Measurements from ENCODE around the gene SNX5. TPM values are rescaled to one million over a fixed set of nuclear protein-coding genes. Genes with fewer than 3 reads are reported as not detected.

Gene SNX5
- total and polyA plus RNA-seq, 2 of the 13 experiments (the other 11 are each of a cell fraction or from before 2014, with no cell fraction given): 664 to 1,040 TPM

- TF ChIP-seq ATF4 (CRISPR knock-in tag; IDR thresholded peaks at IDR 0.05): no peak
- TF ChIP-seq ZNF430 (CRISPR knock-in tag; IDR thresholded peaks at IDR 0.05): no peak
- TF ChIP-seq HBP1 (CRISPR knock-in tag; IDR thresholded peaks at IDR 0.05; ENCODE audit: low read depth): no peak
- no peak for TF ChIP-seq IRX3 (CRISPR knock-in tag; IDR thresholded peaks at IDR 0.05; ENCODE audit: borderline replicate concordance, low read depth)
- no peak for TF ChIP-seq ZNF562 (CRISPR knock-in tag; IDR thresholded peaks at IDR 0.05; ENCODE audit: borderline replicate concordance)
- no peak for TF ChIP-seq BCL6 (CRISPR knock-in tag; IDR thresholded peaks at IDR 0.05)
- TF ChIP-seq SP1 (IDR thresholded peaks at IDR 0.05): no peak
- TF ChIP-seq SP1 (CRISPR knock-in tag; IDR thresholded peaks at IDR 0.05): no peak
- no peak for TF ChIP-seq ZNF7 (CRISPR knock-in tag; IDR thresholded peaks at IDR 0.05)
- TF ChIP-seq HHEX (CRISPR knock-in tag; IDR thresholded peaks at IDR 0.05): no peak
- no peak for TF ChIP-seq SRSF9 (IDR thresholded peaks at IDR 0.05; ENCODE audit: borderline replicate concordance, insufficient read depth, low read depth, low read length, poor library complexity, severe bottlenecking)
- no peak for TF ChIP-seq GPN1 (CRISPR knock-in tag; IDR thresholded peaks at IDR 0.05; ENCODE audit: borderline replicate concordance)
- TF ChIP-seq ARNT2 (CRISPR knock-in tag; IDR thresholded peaks at IDR 0.05; ENCODE audit: low read depth): no peak
- no peak for TF ChIP-seq CBX2 (IDR thresholded peaks at IDR 0.05; ENCODE audit: low read depth, low read length)
- no peak for TF ChIP-seq CBX2 (CRISPR knock-in tag; IDR thresholded peaks at IDR 0.05; ENCODE audit: low read depth)
- TF ChIP-seq ZNF543 (CRISPR knock-in tag; IDR thresholded peaks at IDR 0.05): no peak
- TF ChIP-seq SRSF1 (optimal IDR thresholded peaks at IDR 0.05; ENCODE audit: low read depth, low read length): no peak
- no peak for TF ChIP-seq PPARG (CRISPR knock-in tag; conservative IDR thresholded peaks at IDR 0.05)
- TF ChIP-seq ZNF484 (CRISPR knock-in tag; IDR thresholded peaks at IDR 0.05; ENCODE audit: borderline replicate concordance, low read depth): no peak
- no peak for TF ChIP-seq IKZF5 (CRISPR knock-in tag; IDR thresholded peaks at IDR 0.05)
- no peak for TF ChIP-seq NFATC3 (CRISPR knock-in tag; IDR thresholded peaks at IDR 0.05)
- TF ChIP-seq IKZF1 (IDR thresholded peaks at IDR 0.05): no peak
- no peak for TF ChIP-seq ATF6 (CRISPR knock-in tag; conservative IDR thresholded peaks at IDR 0.05)
- no peak for TF ChIP-seq BRF2 (CRISPR knock-in tag; IDR thresholded peaks at IDR 0.05)
- no peak for TF ChIP-seq MBD4 (IDR thresholded peaks at IDR 0.05; ENCODE audit: borderline replicate concordance, low read length)
- TF ChIP-seq ZBTB8A (CRISPR knock-in tag; IDR thresholded peaks at IDR 0.05; ENCODE audit: borderline replicate concordance, low read depth): no peak
Measured at GRCh38 chr20:17971300-17972013, 2.9 kb upstream of the SNX5 start (continued).
